GM12873 (cell line): ENCODE data around the gene RAB27A.

Experiments used
- CTCF ChIP-seq: IDR thresholded peaks from 2 replicates; pipeline ENCODE4 v1.5.1; 2012; ENCODE audit warnings: low read depth, mild to moderate bottlenecking, moderate library complexity, low read length, control low read depth; ENCODE audit not compliant: insufficient read depth; ENCODE audit errors: missing control alignments

The RAB27A gene

GRCh38 chr15:55288006-55288717 is 1.5 kb downstream of the RAB27A start:
- TF ChIP-seq CTCF = no peak

GRCh38 chr15:55284426-55284825 is 5.2 kb downstream of the RAB27A start:
- no peak for TF ChIP-seq CTCF

- no peak for TF ChIP-seq CTCF
These were observed 6.0 kb downstream of the RAB27A start for GRCh38 chr15:55283379-55284147.

GRCh38 chr15:55282284-55282833 is 7.3 kb downstream of the RAB27A start:
- no peak for TF ChIP-seq CTCF

- TF ChIP-seq CTCF = no peak
These were observed 7.9 kb downstream of the RAB27A start for GRCh38 chr15:55281517-55282228.

GRCh38 chr15:55279746-55280351 is 9.8 kb downstream of the RAB27A start:
- no peak for TF ChIP-seq CTCF
